Fibroblast of villous mesenchyme (primary cell): ENCODE measurements around the gene PLAAT5. TPM values are rescaled to one million over a fixed set of nuclear protein-coding genes. Genes with fewer than 3 reads are reported as not detected.
"Not testable (repeated sequence)": the region's sequence is repeated elsewhere in the genome, so short reads cannot be mapped to it uniquely, and the experiment has no call there.

ENCODE experiments used
- DNase-seq: peaks from one replicate; pipeline ENCODE4 v3.0.0-alpha.2; 2010; ENCODE audit warnings: low read depth
- H3K4me3 ChIP-seq: 2 replicates; pipeline ENCODE4 v1.5.1; 2011; ENCODE audit warnings: low read depth, mild to moderate bottlenecking, low read length
- CTCF ChIP-seq: IDR thresholded peaks from 2 replicates; pipeline ENCODE4 v1.5.1; 2012; ENCODE audit warnings: low read depth, mild to moderate bottlenecking, low read length; ENCODE audit not compliant: insufficient read depth
- total RNA-seq: library from RNA; depleted of rRNA; stranded (reverse); fragments of >200 nt; gene quantifications from 2 replicates; pipeline ENCODE4 v1.2.3, GENCODE V29; 2012

The PLAAT5 gene
- total RNA-seq, 1 donor = not detected

GRCh38 chr11:63532799-63533475 is 42.0 kb upstream of the PLAAT5 start:
- DNase-seq = peak; percentile 89
- TF ChIP-seq CTCF = no peak
- no peak overlapping the region for H3K4me3 ChIP-seq

- no peak for TF ChIP-seq CTCF
- H3K4me3 ChIP-seq = no peak overlapping the region
- DNase-seq = no peak
These were observed 41.1 kb upstream of the PLAAT5 start for GRCh38 chr11:63532117-63532516.

GRCh38 chr11:63531074-63531792 is 40.3 kb upstream of the PLAAT5 start:
- DNase-seq = peak; percentile 92
- not testable (repeated sequence) for H3K4me3 ChIP-seq

GRCh38 chr11:63530021-63530420 is 39.1 kb upstream of the PLAAT5 start:
- TF ChIP-seq CTCF = no peak
- no peak overlapping the region for H3K4me3 ChIP-seq
- DNase-seq = no peak

GRCh38 chr11:63529373-63529772 is 38.4 kb upstream of the PLAAT5 start:
- not testable (repeated sequence) for DNase-seq

GRCh38 chr11:63528729-63529278 is 37.8 kb upstream of the PLAAT5 start:
- H3K4me3 ChIP-seq, DNase-seq: not testable (repeated sequence)

More at GRCh38 chr11:63529373-63529772, 38.4 kb upstream of the PLAAT5 start:
- H3K4me3 ChIP-seq = not testable (repeated sequence)

- H3K4me3 ChIP-seq, DNase-seq: not testable (repeated sequence)
These were observed 37.2 kb upstream of the PLAAT5 start for GRCh38 chr11:63528156-63528555.

GRCh38 chr11:63527667-63528066 is 36.7 kb upstream of the PLAAT5 start:
- no peak overlapping the region for H3K4me3 ChIP-seq
- TF ChIP-seq CTCF = no peak
- DNase-seq = no peak

- no peak for DNase-seq
- TF ChIP-seq CTCF = no peak
- no peak overlapping the region for H3K4me3 ChIP-seq
These were observed 32.2 kb upstream of the PLAAT5 start for GRCh38 chr11:63523151-63523550.
